MM.1S (cell line): Measurements from ENCODE around the gene TSC22D3.

Source experiments
- CTCF ChIP-seq: fragments of 300-600 bp; sonication (generic); IDR thresholded peaks from 2 replicates; pipeline ENCODE4 v1.5.1; 2016; ENCODE audit warnings: antibody characterized with exemption, low read length, mixed read lengths
- EZH2 ChIP-seq: fragments of 300-600 bp; sonication (generic); optimal IDR thresholded peaks from 2 replicates; pipeline ENCODE3; 2017; ENCODE audit warnings: low read depth, mild to moderate bottlenecking, antibody characterized with exemption, low read length, mixed read lengths

- TF ChIP-seq CTCF (no peak), EZH2 (no peak)
Observed at GRCh38 chrX:107678957-107679740, 96.4 kb downstream of the TSC22D3 start.
